Measurements from ENCODE around the gene STK24.

The STK24 gene

DNA sequence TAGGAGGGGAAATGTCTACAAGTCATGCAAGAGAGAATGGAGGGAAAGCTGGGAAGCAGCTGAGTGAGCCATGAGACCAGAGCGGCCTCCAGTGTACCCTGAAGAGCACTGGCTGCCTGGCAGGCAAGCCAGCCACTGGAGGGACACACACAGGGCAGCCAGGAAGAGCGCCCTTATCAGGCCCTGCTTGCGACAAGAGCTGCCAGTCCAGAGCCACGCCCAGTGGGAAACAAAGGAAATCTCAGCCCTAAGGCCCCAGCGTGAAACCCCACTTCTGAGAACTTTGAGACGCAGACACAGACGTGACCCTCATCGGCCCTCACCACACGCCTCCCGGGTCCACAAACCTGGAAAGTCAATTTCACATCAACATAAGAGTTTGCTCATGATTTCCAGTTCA is 105.0 kb downstream of the STK24 start:
- TF ChIP-seq, protein P1, sequence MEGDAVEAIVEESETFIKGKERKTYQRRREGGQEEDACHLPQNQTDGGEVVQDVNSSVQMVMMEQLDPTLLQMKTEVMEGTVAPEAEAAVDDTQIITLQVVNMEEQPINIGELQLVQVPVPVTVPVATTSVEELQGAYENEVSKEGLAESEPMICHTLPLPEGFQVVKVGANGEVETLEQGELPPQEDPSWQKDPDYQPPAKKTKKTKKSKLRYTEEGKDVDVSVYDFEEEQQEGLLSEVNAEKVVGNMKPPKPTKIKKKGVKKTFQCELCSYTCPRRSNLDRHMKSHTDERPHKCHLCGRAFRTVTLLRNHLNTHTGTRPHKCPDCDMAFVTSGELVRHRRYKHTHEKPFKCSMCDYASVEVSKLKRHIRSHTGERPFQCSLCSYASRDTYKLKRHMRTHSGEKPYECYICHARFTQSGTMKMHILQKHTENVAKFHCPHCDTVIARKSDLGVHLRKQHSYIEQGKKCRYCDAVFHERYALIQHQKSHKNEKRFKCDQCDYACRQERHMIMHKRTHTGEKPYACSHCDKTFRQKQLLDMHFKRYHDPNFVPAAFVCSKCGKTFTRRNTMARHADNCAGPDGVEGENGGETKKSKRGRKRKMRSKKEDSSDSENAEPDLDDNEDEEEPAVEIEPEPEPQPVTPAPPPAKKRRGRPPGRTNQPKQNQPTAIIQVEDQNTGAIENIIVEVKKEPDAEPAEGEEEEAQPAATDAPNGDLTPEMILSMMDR (IDR thresholded peaks at IDR 0.05; ENCODE audit: low read depth, low read length), result no peak
- Histone ChIP-seq H3K4me3 (ENCODE audit: low read depth, low read length) (no peak overlapping the region), H3K36me3 (peaks cover 55% of the 10 kb centered on the region)

DNA sequence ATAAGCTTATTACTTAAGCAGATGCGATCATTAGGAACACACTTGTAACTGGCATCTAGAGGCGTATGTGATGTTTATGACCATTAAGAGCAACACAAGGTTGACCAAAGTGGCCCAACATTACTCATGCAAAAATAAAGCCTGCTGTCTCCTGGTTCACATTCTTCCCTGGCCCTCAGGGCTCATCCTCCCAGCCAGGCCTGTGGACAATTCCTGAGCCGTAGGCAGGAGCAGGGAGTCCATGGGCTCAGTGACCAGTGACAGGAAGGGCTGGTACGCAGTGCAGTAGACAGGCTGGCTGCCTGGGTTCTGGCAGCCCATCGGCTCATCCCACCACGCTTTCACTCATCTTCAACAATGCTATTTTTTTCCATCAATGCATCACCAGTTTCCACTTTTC is 106.0 kb downstream of the STK24 start:
- Histone ChIP-seq H3K9me3 (ENCODE audit: severe bottlenecking) (no peaks in the 10 kb centered on the region), H3K27me3 (ENCODE audit: insufficient read depth, low read depth, severe bottlenecking) (no peaks in the 10 kb centered on the region), H3K36me3 (peaks cover 64% of the 10 kb centered on the region), H3K4me3 (ENCODE audit: low read depth, low read length) (no peak overlapping the region), H3K27ac (no peak overlapping the region)
- no peak for DNase-seq
- TF ChIP-seq, protein P1 (IDR thresholded peaks at IDR 0.05; ENCODE audit: low read depth, low read length), result no peak

More for the DNA sequence above, 105.0 kb downstream of the STK24 start:
- no peaks in the 10 kb centered on the region for H3K9me3 ChIP-seq (ENCODE audit: severe bottlenecking)
- no peak overlapping the region for H3K27ac ChIP-seq
- H3K27me3 ChIP-seq (ENCODE audit: insufficient read depth, low read depth, severe bottlenecking), result no peaks in the 10 kb centered on the region
- DNase-seq, result no peak

DNA sequence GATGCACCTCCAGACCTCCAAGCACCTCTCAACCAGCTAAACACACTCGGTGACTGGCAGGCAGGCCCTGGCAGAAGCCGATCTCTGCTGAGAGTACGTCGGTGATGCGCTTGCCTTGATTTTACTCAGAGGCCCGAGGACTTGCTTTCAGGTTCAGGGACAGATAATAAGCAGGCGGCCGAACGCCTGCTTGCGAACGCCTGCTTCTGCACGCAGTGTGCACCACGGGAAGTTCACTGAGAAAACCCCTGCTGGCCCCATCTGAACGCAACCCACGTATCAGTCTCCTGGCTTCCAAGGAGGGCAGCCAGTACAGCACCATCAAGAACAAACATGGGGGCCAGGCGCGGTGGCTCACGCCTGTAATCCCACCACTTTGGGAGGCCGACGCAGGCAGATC is 108.0 kb downstream of the STK24 start:
- TF ChIP-seq, protein P1 (IDR thresholded peaks at IDR 0.05; ENCODE audit: low read depth, low read length), result no peak
- DNase-seq, result no peak
- Histone ChIP-seq H3K4me3 (ENCODE audit: low read depth, low read length) (no peak overlapping the region), H3K27ac (no peak overlapping the region), H3K36me3 (peaks cover 70% of the 10 kb centered on the region), H3K27me3 (ENCODE audit: insufficient read depth, low read depth, severe bottlenecking) (no peaks in the 10 kb centered on the region), H3K9me3 (ENCODE audit: severe bottlenecking) (no peaks in the 10 kb centered on the region)

DNA sequence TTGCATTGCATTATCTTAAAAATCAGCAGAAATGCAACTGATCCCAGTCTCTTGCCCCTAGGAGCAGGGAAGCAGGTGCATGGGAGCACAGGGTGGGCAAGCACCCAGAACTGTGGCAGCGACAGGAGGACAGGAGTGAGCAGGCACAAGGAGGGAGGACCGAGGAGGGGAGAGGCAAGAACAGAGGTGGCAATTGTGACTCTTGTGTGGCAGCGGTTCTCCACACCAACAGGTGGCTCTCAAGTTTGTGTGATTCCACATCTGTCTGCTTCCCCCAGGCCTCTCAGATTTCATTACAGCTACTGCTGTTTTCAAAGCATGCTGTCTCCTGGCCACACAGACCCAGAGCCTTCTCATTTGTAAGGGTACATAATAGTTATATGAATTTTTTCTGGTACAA is 108.5 kb downstream of the STK24 start:
- TF ChIP-seq, protein P1 (IDR thresholded peaks at IDR 0.05; ENCODE audit: low read depth, low read length), result no peak
- H3K27me3 ChIP-seq (ENCODE audit: insufficient read depth, low read depth, severe bottlenecking), result no peaks in the 10 kb centered on the region
- no peaks in the 10 kb centered on the region for H3K9me3 ChIP-seq (ENCODE audit: severe bottlenecking)
- H3K36me3 ChIP-seq, result peaks cover 70% of the 10 kb centered on the region
- H3K27ac ChIP-seq, result no peak overlapping the region
- H3K4me3 ChIP-seq (ENCODE audit: low read depth, low read length), result no peak overlapping the region
- DNase-seq, result no peak

DNA sequence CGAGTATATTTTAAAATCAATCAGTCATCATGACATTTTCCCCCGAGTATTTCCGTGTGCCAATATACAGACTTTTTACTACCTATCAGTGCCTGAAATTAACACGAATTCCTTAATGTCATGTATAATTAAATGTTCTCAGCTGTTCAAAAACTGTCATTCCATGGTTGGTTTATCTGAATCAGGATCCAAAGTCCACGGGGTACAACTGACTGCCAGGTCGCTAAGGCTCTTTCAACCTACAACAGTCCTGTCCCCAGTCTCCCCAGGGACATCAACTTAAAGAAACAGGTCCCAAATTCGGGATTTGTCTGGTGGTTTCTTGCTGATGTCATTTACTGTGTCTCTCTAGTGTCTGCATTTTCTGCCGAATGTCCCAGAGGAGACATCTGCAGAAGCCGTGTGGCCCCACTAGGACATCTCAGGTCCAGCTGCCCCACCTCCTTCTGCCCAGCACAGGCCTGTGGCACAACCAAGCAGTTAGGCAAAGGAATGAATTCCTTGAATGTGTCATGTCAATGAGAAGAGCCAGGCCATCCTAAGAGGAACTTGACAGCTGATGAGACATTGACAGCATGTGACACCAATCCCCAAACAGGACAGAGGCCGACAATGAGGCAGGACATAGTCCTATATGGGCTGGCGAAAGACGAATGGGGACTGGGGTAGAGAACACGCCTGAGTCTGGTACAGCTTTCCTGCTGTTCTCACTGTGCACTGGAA is 109.5 kb downstream of the STK24 start:
- Histone ChIP-seq H3K27ac (no peak overlapping the region), H3K4me3 (ENCODE audit: low read depth, low read length) (no peak overlapping the region), H3K36me3 (peaks cover 72% of the 10 kb centered on the region), H3K27me3 (ENCODE audit: insufficient read depth, low read depth, severe bottlenecking) (no peaks in the 10 kb centered on the region), H3K9me3 (ENCODE audit: severe bottlenecking) (no peaks in the 10 kb centered on the region)
- TF ChIP-seq, protein P1 (IDR thresholded peaks at IDR 0.05; ENCODE audit: low read depth, low read length), result no peak
- no peak for DNase-seq
